HG03135 (cell line): ENCODE measurements around the gene XNDC1N.
"Not testable (repeated sequence)": the region's sequence is repeated elsewhere in the genome, so short reads cannot be mapped to it uniquely, and the experiment has no call there.

Experiments
- ATAC-seq: cut with Tn5 transposase; IDR thresholded peaks from one replicate; pipeline ENCODE4 v1.9.1; 2021; ENCODE audit warnings: mild to moderate bottlenecking, moderate library complexity; ENCODE audit not compliant: unreplicated experiment

The XNDC1N gene

DNA sequence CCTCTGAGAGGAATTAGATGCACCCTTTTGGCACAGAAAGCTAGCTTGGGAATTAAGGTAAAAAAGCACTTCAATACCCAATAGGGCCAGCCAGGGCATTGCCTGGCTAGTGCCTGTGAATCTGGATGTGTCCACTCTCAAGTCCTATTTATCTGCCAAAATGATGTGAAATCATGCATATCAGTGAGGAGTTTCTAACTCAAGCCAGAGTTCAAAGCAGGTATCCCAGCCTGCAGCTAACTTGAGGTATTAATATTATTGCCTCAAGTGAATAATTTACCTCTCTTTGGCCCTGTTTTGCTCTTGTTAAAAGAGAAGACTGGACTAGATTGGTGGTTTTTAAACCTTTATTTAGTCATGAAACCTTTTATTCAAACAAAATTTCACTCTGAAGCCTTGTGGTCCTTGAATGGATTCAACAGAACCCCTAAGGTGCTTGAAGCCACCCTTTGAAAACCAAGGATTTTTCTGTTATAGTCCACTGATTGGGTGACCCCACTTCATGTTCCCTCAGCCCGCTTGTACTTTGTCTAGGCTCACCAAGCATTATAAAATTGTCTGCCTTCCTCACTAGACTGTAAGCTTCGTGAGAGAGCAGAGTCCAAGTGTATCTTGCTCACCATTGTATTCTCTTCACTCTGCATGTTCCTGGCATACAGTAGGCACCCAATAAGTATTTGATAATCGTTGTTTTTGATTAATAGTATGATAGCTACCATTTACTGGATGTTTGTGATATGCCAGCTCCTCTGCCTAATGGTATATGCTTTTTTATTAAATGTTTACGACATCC lies 4.9 kb upstream of the XNDC1N start:
- no peak for ATAC-seq

GRCh38 chr11:71931245-71931602 lies 2.8 kb upstream of the XNDC1N start:
- ATAC-seq: no peak

DNA sequence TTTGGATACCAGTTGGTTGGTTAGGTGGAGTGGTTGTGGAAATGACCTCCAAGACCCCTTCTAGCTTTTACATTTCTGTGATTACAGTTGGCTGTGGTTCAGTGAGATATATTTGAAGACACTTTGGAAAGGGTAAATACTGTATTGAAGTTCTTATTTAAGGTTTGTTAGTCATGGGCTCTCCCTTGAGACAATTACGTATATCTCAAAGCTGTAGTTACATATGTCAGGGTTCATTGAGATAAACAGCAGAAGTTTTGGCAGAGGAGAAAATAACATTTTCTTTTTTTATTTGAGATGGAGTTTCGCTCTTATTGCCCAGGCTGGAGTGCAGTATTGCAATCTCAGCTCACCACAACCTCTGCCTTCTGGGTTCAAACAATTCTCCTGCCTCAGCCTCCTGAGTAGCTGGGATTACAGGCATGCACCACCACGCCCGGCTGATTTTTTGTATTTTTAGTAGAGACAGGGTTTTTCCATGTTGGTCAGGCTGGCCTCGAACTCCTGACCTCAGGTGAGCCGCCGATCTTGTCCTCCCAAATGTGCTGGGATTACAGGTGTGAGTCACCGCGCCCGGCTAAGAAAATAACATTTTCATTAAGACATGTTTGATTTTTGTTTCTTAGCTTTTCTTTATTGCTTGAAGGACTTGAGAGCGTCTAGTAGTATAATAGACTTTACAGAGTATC lies 2.3 kb upstream of the XNDC1N start:
- no peak for ATAC-seq

- ATAC-seq: no peak
These were observed 1.1 kb upstream of the XNDC1N start for GRCh38 chr11:71929491-71929890.

DNA sequence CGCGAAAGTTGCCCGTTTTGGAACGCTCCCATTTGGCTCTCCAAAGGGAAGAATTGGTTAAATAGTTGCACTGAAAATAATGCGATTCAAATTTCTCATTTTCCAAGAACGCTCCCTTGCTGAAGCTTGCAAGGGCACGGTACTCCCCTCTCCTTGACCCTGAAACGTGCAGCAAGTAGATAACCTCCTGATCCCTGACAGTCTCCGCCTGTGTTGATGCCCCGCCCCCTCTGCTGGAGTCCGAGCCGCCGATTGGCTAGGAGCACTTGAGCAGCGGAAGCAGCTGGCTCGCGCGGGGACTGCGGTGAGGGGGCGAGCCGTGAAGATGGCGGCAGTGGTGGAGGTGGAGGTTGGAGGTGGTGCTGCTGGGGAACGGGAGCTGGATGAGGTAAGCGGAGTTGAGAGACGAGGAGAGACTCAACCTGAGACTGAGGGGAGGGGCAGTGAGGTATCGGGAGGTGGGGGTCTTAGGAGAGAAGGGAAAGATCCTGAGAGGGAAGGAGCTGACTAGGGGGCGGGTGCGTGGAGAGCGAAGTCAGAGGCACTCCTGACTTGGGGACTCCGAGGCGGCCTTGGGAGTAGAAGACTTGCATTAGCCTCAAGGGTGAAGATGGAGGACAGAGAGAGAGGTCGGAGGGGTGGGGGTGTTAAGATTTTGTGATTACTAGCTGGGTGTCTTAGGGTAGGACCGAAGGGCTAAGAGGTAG lies 496 bp upstream of the XNDC1N start, which contains the start of gene RNF121:
Gene RNF121, plus strand, starts transcription at position 310 of the 707 bp plus-strand sequence. Its CDS starts 16 bp downstream, at position 326.
- ATAC-seq: peak; percentile 79

GRCh38 chr11:71917646-71918140 lies 10.7 kb downstream of the XNDC1N start:
- ATAC-seq: no peak

DNA sequence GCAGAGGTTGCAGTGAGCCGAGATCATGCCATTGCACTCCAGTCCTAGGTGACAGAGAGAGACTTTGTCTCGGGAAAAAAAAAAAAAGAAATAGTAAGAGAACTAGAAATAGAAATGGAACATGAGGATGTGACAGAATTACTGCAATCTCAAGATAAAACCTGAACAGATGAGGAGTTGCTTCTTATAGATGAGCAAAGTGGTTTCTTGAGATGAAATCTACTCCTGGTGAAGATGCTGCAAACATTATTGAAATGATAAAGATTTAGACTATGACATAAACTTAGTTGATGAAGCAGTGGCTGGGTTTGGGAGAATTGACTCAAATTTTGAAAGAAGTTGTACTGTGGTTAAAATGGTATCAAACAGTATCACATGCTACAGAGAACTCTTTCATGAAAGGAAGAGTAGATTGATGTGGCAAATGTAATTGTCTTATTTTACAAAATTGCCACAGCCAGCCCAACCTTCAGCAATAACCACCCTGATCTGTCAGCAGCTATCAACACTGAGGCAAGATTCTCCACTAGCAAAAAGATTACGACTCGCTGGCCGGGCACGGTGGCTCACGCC lies 13.7 kb downstream of the XNDC1N start:
- ATAC-seq: no peak

- ATAC-seq: no peak
These were observed 14.5 kb downstream of the XNDC1N start for GRCh38 chr11:71913756-71914526.

DNA sequence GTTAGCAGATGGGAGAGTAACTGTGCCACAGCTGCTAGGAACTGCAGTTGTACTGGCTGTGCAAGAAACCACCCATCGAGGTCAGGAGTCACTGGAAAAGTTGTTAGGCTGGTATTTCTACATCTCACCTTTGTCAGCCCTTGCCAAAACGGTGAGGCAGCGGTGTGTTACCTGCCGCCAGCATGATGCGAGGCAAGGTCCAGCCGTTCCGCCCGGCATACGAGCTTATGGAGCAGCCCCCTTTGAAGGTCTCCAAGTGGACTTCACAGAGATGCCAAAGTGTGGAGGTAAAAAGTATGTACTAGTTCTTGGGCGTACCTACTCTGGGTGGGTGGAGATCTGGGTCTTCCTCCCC lies 16.4 kb downstream of the XNDC1N start:
- ATAC-seq: not testable (repeated sequence)

DNA sequence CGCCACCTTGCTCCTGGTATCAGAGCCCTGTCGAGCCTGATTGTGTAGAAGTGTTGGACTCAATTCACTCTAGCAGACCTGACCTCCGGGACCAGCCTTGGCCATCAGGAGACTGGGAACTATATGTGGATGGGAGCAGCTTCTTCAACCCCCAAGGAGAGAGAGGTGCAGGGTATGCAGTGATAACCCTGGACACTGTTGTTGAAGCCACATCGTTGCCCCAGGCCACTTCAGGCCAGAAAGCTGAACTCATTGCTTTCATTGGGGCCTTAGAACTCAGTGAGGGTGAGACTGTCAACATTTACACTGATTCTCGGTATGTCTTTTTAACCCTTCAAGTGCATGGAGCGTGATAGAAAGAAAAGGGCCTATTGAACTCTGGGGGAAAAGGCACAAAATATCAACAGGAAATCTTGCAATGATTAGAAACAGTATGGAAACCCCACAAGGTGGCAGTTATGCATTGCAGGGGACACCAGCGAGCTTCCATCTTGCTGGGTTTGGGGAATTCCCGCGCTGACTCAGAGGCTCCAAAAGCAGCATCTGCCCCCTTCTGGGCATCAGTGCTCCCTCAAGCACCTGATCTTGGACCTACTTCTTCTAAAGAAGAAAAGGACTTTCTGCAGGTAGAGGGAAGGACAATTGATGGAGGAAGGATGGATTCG lies 16.9 kb downstream of the XNDC1N start:
- not testable (repeated sequence) for ATAC-seq

GRCh38 chr11:71910775-71911174 lies 17.6 kb downstream of the XNDC1N start:
- not testable (repeated sequence) for ATAC-seq

- no peak for ATAC-seq
These were observed 20.2 kb downstream of the XNDC1N start for GRCh38 chr11:71908218-71908617.

- ATAC-seq: not testable (repeated sequence)
These were observed 27.3 kb downstream of the XNDC1N start for GRCh38 chr11:71901137-71901536.

GRCh38 chr11:71895961-71896360 lies 32.4 kb downstream of the XNDC1N start:
- no peak for ATAC-seq

DNA sequence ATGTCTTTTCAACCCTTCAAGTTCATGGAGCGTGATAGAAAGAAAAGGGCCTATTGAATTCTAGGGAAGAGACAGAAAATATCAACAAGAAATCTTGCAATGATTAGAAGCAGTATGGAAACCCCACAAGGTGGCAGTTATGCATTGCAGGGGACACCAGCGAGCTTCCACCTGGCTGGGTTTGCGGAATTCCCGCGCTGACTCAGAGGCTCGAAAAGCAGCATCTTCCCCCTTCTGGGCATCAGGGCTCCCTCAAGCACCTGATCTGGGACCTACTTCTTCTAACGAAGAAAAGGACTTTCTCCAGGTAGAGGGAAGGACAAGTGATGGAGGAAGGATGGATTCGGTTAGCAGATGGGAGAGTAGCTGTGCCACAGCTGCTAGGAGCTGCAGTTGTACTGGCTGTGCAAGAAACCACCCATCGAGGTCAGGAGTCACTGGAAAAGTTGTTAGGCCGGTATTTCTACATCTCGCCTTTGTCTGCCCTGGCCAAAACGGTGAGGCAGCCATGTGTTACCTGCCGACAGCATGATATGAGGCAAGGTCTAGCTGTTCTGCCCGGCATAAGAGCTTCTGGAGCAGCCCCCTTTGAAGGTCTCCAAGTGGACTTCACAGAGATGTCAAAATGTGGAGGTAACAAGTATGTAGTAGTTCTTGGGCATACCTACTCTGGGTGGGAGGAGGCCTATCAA lies 39.1 kb downstream of the XNDC1N start:
- ATAC-seq: not testable (repeated sequence)

- not testable (repeated sequence) for ATAC-seq
These were observed 39.9 kb downstream of the XNDC1N start for GRCh38 chr11:71888335-71889010.

DNA sequence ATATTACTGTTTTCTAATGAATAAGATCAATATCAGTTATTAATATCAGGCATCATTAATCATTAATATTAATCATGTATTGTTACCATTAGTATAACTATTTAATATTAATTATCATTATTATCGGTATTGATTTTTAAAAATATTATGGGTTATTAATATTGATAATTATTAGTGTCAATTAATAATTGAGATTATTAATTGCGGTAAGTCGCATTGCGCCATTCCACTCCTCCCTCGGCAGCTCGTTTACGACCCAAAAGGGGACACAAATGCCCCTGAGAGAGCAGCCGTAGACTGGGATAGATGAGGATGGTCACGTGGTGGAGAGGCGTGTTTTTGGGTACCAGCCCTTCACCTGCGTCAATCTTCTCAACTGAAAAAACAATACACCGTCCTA lies 42.6 kb downstream of the XNDC1N start:
- not testable (repeated sequence) for ATAC-seq
